ENCODE measurements around the gene CENPT. TPM values are rescaled to one million over a fixed set of nuclear protein-coding genes. Genes with fewer than 3 reads are reported as not detected.

Gene CENPT
- total and polyA plus RNA-seq, 2 of the 8 experiments (the other 6 are each of a cell fraction or from before 2014, with no cell fraction given) = 42.4 to 53.4 TPM

DNA sequence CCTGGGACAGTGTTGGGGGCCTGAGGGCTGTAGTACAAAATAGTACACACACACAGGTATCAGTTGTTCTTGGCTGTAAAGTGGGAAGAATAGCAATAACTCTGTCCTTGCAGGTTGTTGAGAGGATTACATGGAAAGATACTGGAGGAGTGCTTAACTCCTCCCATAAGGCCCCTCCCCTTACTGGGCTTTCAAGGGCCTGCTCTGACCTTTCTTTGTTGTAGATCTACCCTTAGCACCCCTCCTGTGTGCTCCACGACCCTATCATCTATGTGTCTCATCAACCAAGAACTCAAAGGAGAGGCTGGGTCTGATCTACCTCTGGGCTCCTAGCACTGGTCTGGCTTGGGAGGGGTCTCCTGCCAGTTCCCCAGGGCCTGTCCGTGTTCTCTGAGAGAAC lies 17.1 kb upstream of the CENPT start:
- Histone ChIP-seq H3K9ac (replicated peaks in 1 of 4; ENCODE audit: extremely low read depth in 1 of 4, low read depth in 3 of 4, low read length in 3 of 4) (no peak overlapping the region), H3K4me1 (replicated peaks in 1 of 4; ENCODE audit: control insufficient read depth in 3 of 4, insufficient read depth in 4 of 4, low read length in 3 of 4) (peaks cover 0 to 4% (median 0%) of the 10 kb centered on the region in 4 experiments; a peak in 2 of 7 replicates), H4K5ac (ENCODE audit: insufficient read length, low read depth, low read length) (no peak overlapping the region), H3K56ac (replicated peaks; ENCODE audit: insufficient read length, low read depth, low read length) (no peak overlapping the region), H3K79me2 (ENCODE audit: control insufficient read depth in 1 of 2, insufficient read depth in 2 of 2, low read length in 2 of 2) (peaks cover 8 to 43% of the 10 kb centered on the region in 2 experiments), H2BK15ac (ENCODE audit: low read length) (no peak overlapping the region), H3K18ac (ENCODE audit: extremely low read depth, low read length) (no peak overlapping the region), H2BK120ac (replicated peaks; ENCODE audit: low read depth, low read length) (no peak overlapping the region), H2AK5ac (ENCODE audit: low read depth, low read length) (no peak overlapping the region), H3K23me2 (ENCODE audit: low read depth, low read length) (no peaks in the 10 kb centered on the region), H3K14ac (ENCODE audit: insufficient read length) (no peak overlapping the region), H3K23ac (ENCODE audit: insufficient read length) (no peak overlapping the region), H3K4ac (replicated peaks; ENCODE audit: insufficient read length, low read depth, low read length) (no peak overlapping the region), H3K27me3 (replicated peaks in 1 of 4; ENCODE audit: control insufficient read depth in 3 of 4, extremely low read depth in 1 of 4, insufficient read depth in 3 of 4, low read length in 3 of 4) (no peaks in the 10 kb centered on the region), H2BK12ac (ENCODE audit: low read depth, low read length) (no peak overlapping the region), H3K9me3 (ENCODE audit: insufficient read depth in 2 of 2, low read depth in 1 of 2, low read length in 1 of 2) (no peaks in the 10 kb centered on the region), H4K8ac (ENCODE audit: extremely low read depth, insufficient read depth, low read length) (no peak overlapping the region), H2BK5ac (ENCODE audit: low read depth, low read length) (no peak overlapping the region), H3K4me2 (ENCODE audit: insufficient read depth in 1 of 2, low read depth in 2 of 2, low read length in 2 of 2) (no peak overlapping the region), H2AFZ (ENCODE audit: low read length) (no peak overlapping the region), H4K20me1 (replicated peaks in 1 of 2; ENCODE audit: control insufficient read depth in 1 of 2, insufficient read depth in 2 of 2, low read length in 2 of 2) (peaks cover 21 to 42% of the 10 kb centered on the region in 2 experiments), H2BK20ac (ENCODE audit: low read length) (no peak overlapping the region), H3K27ac (ENCODE audit: low read depth, low read length) (0 out of 2 replicates have a peak overlapping the region, but pooled peaks have one; percentile 32), H3K4me3 (ENCODE audit: extremely low read depth in 1 of 4, insufficient read depth in 2 of 4, low read depth in 3 of 4, low read length in 4 of 4) (no peak overlapping the region), H3K36me3 (ENCODE audit: control insufficient read depth in 2 of 4, insufficient read depth in 4 of 4, low read length in 3 of 4) (peaks cover 12 to 50% (median 20%) of the 10 kb centered on the region in 4 experiments; a peak in 7 of 8 replicates), H4K91ac (replicated peaks; ENCODE audit: insufficient read length, low read length) (no peak overlapping the region), H3K79me1 (ENCODE audit: low read depth, low read length) (peaks cover 35% of the 10 kb centered on the region)
- FAIRE-seq (no peak), DNase-seq (ENCODE audit: low read depth in 1 of 2, low spot score in 2 of 2) (no peak)
- WGBS, 2 experiments (ENCODE audit: extremely low coverage in 1 of 2, insufficient coverage in 1 of 2, insufficient read length in 1 of 2, insufficient replicate concordance in 2 of 2, low coverage in 1 of 2, low lambda C conversion rate in 2 of 2, missing lambda C conversion rate in 1 of 2) = 90% methylated on average over 2 of the region's 2 CpGs; no CpG with 5 or more reads in 1 of the 2 experiments
- CTCF ChIA-PET (ENCODE audit: partially characterized antibody) = interaction anchor here (0.9 to 12.2 kb wide), 12 partner anchors 10 to 192 kb away, joined by 3 to 123 read pairs (median 8); partner anchors contain the start of genes CENPT, NRN1L and NUTF2
- TF ChIP-seq GABPA (IDR thresholded peaks at IDR 0.05; ENCODE audit: borderline replicate concordance, insufficient read depth, low read length) = no peak
- TF ChIP-seq POLR2AphosphoS5 (IDR thresholded peaks at IDR 0.05; ENCODE audit: low read depth, low read length) = no peak
- no peak for TF ChIP-seq SRF (IDR thresholded peaks at IDR 0.05; ENCODE audit: low read depth, low read length)
- TF ChIP-seq NRF1 (IDR thresholded peaks at IDR 0.05; ENCODE audit: low read depth, low read length) = no peak
- no peak for TF ChIP-seq EZH2 (IDR thresholded peaks at IDR 0.05; ENCODE audit: low read depth, low read length, severe bottlenecking)
- TF ChIP-seq, protein P1, sequence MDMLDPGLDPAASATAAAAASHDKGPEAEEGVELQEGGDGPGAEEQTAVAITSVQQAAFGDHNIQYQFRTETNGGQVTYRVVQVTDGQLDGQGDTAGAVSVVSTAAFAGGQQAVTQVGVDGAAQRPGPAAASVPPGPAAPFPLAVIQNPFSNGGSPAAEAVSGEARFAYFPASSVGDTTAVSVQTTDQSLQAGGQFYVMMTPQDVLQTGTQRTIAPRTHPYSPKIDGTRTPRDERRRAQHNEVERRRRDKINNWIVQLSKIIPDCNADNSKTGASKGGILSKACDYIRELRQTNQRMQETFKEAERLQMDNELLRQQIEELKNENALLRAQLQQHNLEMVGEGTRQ (IDR thresholded peaks at IDR 0.05; ENCODE audit: low read length) = no peak
- TF ChIP-seq, protein P2, sequence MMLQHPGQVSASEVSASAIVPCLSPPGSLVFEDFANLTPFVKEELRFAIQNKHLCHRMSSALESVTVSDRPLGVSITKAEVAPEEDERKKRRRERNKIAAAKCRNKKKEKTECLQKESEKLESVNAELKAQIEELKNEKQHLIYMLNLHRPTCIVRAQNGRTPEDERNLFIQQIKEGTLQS (IDR thresholded peaks at IDR 0.05; ENCODE audit: insufficient read depth, low read depth, low read length) = no peak
- POLR2A ChIA-PET (ENCODE audit: partially characterized antibody) = interaction anchor here (7.0 kb wide), 1 partner anchor 16 kb away, joined by 100 read pairs; the partner anchor contains the start of genes CENPT and NUTF2
